Panc1 (cell line): ENCODE measurements around the gene SCLT1.

ENCODE experiments used
- CTCF ChIP-seq: fragments of 450-650 bp; IDR thresholded peaks from 2 replicates; pipeline ENCODE4 v1.5.1; 2017; ENCODE audit warnings: mild to moderate bottlenecking
- POLR2AphosphoS5 ChIP-seq: IDR thresholded peaks from 2 replicates; pipeline ENCODE4 v1.6.1; 2012; ENCODE audit warnings: mild to moderate bottlenecking, low read depth, low read length, moderate library complexity
- REST ChIP-seq, 2 experiments: IDR thresholded peaks; 2 replicates each; pipeline ENCODE4 v1.6.1; 2011 to 2012; ENCODE audit warnings: low read depth in 2 of 2, control low read depth in 1 of 2, low read length in 1 of 2, mild to moderate bottlenecking in 1 of 2, moderate library complexity in 1 of 2; ENCODE audit not compliant: insufficient read depth in 1 of 2
- SIN3A ChIP-seq: IDR thresholded peaks from 2 replicates; pipeline ENCODE4 v1.6.1; 2012; ENCODE audit warnings: low read depth, mild to moderate bottlenecking, low read length, moderate library complexity, borderline replicate concordance; ENCODE audit not compliant: insufficient read depth
- TCF7L2 ChIP-seq: IDR thresholded peaks from 2 replicates; pipeline ENCODE4 v1.6.1; 2011; ENCODE audit warnings: mild to moderate bottlenecking, low read depth, low read length, inconsistent platforms

GRCh38 chr4:129014566-129015509 is 78.5 kb downstream of the SCLT1 start:
- TF ChIP-seq CTCF (no peak), POLR2AphosphoS5 (no peak), REST (IDR thresholded peaks at IDR 0.05; ENCODE audit: insufficient read depth in 1 of 2, low read depth in 2 of 2, low read length in 1 of 2) (no peak), TCF7L2 (no peak), SIN3A (no peak)
